ENCODE results near the gene PGAP2.

The PGAP2 gene

DNA sequence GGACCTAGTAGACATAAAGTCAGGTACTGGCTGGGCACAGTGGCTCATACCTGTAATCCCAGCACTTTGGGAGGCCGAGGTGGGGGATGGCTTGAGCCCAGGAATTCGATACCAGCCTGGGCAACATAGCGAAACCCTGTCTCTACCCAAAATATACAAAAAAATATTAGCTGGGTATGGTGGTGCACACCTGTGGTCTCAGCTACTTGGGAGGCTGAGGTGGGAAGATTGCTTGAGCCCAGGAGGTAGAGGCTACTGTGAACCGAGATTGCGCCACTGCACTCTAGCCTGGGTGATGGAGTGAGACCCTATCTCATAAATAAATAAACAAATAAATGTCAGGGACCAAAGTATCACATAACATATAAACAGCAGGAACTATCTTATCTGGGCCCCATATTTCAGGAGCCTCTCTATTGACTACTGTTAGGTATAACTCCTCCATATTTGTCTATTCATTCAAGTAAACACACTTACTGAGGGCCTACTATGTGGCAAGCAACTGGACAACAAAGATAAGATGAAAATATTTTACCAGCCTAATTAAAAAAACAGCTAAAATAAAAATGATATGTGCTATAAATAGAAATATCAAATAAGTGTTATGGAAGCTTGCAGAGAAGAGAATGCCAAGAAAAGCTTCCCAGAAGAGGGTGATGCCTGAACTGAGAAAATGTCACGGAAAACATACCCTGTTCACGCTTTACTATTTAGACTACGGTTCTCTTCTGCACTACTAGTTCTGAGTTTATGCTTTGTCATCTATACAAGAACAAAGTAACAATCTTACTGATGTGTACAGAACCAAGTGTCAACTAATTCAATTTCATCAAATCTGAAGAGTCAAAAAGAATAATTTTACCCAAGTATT is 13.0 kb upstream of the PGAP2 start:
- TF ChIP-seq, protein P1, sequence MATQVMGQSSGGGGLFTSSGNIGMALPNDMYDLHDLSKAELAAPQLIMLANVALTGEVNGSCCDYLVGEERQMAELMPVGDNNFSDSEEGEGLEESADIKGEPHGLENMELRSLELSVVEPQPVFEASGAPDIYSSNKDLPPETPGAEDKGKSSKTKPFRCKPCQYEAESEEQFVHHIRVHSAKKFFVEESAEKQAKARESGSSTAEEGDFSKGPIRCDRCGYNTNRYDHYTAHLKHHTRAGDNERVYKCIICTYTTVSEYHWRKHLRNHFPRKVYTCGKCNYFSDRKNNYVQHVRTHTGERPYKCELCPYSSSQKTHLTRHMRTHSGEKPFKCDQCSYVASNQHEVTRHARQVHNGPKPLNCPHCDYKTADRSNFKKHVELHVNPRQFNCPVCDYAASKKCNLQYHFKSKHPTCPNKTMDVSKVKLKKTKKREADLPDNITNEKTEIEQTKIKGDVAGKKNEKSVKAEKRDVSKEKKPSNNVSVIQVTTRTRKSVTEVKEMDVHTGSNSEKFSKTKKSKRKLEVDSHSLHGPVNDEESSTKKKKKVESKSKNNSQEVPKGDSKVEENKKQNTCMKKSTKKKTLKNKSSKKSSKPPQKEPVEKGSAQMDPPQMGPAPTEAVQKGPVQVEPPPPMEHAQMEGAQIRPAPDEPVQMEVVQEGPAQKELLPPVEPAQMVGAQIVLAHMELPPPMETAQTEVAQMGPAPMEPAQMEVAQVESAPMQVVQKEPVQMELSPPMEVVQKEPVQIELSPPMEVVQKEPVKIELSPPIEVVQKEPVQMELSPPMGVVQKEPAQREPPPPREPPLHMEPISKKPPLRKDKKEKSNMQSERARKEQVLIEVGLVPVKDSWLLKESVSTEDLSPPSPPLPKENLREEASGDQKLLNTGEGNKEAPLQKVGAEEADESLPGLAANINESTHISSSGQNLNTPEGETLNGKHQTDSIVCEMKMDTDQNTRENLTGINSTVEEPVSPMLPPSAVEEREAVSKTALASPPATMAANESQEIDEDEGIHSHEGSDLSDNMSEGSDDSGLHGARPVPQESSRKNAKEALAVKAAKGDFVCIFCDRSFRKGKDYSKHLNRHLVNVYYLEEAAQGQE (IDR thresholded peaks at IDR 0.05; ENCODE audit: insufficient read depth in 1 of 2, low read depth in 2 of 2, low read length in 2 of 2), result no peak
- TF ChIP-seq POLR2AphosphoS5 (IDR thresholded peaks at IDR 0.05; ENCODE audit: low read depth, low read length) (no peak), TAF1 (IDR thresholded peaks at IDR 0.05; ENCODE audit: borderline replicate concordance, insufficient read depth, low read length) (no peak), FOXP2 (optimal IDR thresholded peaks at IDR 0.05; ENCODE audit: borderline replicate concordance, extremely low read depth, extremely low read length, insufficient read depth) (no peak), SIN3A (IDR thresholded peaks at IDR 0.05; ENCODE audit: borderline replicate concordance, insufficient read depth, low read length) (no peak)

DNA sequence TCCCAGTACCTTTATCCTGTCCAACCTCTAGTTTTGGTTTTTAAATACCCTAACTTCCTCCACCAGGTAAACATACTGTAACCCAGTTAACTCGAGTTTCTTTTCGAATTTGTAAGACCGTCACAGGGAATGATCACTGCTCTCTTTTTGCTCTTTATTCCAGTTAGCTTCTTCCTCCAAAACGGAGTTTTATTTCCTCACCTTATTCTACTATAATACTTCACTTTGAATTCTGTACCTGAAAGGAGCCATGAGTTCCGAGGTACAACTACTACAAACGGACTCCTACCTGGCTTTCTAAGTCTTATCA is 12.4 kb upstream of the PGAP2 start:
- TF ChIP-seq, protein P1 (IDR thresholded peaks at IDR 0.05; ENCODE audit: insufficient read depth in 1 of 2, low read depth in 2 of 2, low read length in 2 of 2), result no peak
- TF ChIP-seq FOXP2 (optimal IDR thresholded peaks at IDR 0.05; ENCODE audit: borderline replicate concordance, extremely low read depth, extremely low read length, insufficient read depth) (no peak), SIN3A (IDR thresholded peaks at IDR 0.05; ENCODE audit: borderline replicate concordance, insufficient read depth, low read length) (no peak), TAF1 (IDR thresholded peaks at IDR 0.05; ENCODE audit: borderline replicate concordance, insufficient read depth, low read length) (no peak), POLR2AphosphoS5 (IDR thresholded peaks at IDR 0.05; ENCODE audit: low read depth, low read length) (no peak)

DNA sequence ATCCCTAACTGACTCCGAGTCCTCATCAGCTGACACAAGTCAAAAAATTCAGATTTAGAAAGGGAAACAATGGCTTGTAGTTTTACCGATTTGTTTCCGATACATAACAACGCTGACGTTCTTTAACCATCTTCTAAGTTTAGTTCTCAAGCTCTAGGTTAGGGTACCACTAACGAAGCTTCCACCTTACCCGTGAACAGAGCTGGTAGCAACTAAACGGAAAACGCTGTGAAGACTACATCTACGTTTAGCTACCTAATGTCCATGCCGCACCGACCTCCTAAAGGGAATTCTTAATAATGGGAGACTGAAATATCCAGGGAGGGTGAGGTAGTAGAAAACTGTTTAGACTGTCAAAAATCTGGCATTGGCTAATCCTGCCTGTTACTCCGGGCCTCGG is 12.0 kb upstream of the PGAP2 start:
- TF ChIP-seq, protein P1 (IDR thresholded peaks at IDR 0.05; ENCODE audit: insufficient read depth in 1 of 2, low read depth in 2 of 2, low read length in 2 of 2), result no peak
- TF ChIP-seq FOXP2 (optimal IDR thresholded peaks at IDR 0.05; ENCODE audit: borderline replicate concordance, extremely low read depth, extremely low read length, insufficient read depth), result no peak
- TF ChIP-seq SIN3A (IDR thresholded peaks at IDR 0.05; ENCODE audit: borderline replicate concordance, insufficient read depth, low read length), result no peak
- no peak; the same call in 1 of the 2 replicates for TF ChIP-seq POLR2AphosphoS5 (IDR thresholded peaks at IDR 0.05; ENCODE audit: low read depth, low read length)
- no peak for TF ChIP-seq TAF1 (IDR thresholded peaks at IDR 0.05; ENCODE audit: borderline replicate concordance, insufficient read depth, low read length)

DNA sequence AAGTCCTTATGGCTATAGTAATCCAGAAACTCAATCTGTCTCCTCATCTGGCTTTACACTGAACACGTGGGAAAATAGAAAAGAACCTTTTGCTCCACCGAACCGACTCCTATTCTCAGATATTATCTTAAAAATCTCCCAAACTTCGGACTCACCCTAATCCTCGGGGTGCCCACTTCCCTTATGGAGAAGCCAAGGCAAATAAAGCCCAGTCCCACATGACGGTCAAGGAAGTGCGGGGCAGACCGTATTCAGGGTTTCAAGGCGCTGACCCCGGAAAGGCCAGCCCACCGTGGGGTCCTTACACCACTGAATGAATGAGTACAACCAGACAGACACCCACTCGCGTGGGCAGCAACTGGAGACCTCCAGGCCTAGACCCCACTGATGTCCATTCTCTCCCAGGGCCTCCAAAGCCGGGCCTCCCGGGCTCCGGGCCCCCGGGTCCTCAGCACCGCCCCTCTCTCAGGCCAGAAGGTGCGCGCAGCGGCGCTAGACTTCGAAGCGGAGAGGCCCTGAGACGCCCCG is 11.5 kb upstream of the PGAP2 start:
- TF ChIP-seq SIN3A (IDR thresholded peaks at IDR 0.05; ENCODE audit: borderline replicate concordance, insufficient read depth, low read length) (no peak), FOXP2 (optimal IDR thresholded peaks at IDR 0.05; ENCODE audit: borderline replicate concordance, extremely low read depth, extremely low read length, insufficient read depth) (no peak), TAF1 (IDR thresholded peaks at IDR 0.05; ENCODE audit: borderline replicate concordance, insufficient read depth, low read length) (no peak), POLR2AphosphoS5 (IDR thresholded peaks at IDR 0.05; ENCODE audit: low read depth, low read length) (no peak)
- TF ChIP-seq, protein P1 (IDR thresholded peaks at IDR 0.05; ENCODE audit: insufficient read depth in 1 of 2, low read depth in 2 of 2, low read length in 2 of 2), result no peak

All from PFSK-1 (cell line).